ENCODE measurements around the gene LARP6.

GRCh38 chr15:70853973-70854665 lies at the start of gene LARP6:
- TF ChIP-seq POLR2A (IDR thresholded peaks at IDR 0.05), result no peak
- TF ChIP-seq CTCF (IDR thresholded peaks at IDR 0.05), result no peak

Measured in testis (tissue), 2 donors.